Measurements from ENCODE around the gene TULP1.
"Not testable (repeated sequence)": the region's sequence is repeated elsewhere in the genome, so short reads cannot be mapped to it uniquely, and the experiment has no call there.

The TULP1 gene

GRCh38 chr6:35519313-35520015 is 6.8 kb upstream of the TULP1 start:
- DNase-seq, result no peak

- no peak for DNase-seq
These were observed 6.0 kb upstream of the TULP1 start for GRCh38 chr6:35518566-35519312.

- not testable (repeated sequence) for DNase-seq
These were observed 5.3 kb upstream of the TULP1 start for GRCh38 chr6:35517978-35518377.

- no peak for DNase-seq
These were observed 4.0 kb upstream of the TULP1 start for GRCh38 chr6:35516712-35517111.

GRCh38 chr6:35515939-35516338 is 3.2 kb upstream of the TULP1 start:
- DNase-seq, result not testable (repeated sequence)

- no peak for DNase-seq
These were observed 1.9 kb upstream of the TULP1 start for GRCh38 chr6:35514587-35514986.

- no peak for DNase-seq
These were observed 690 bp downstream of the TULP1 start for GRCh38 chr6:35512006-35512405.

GRCh38 chr6:35511562-35511941 is 1.1 kb downstream of the TULP1 start:
- DNase-seq, result no peak

- DNase-seq, result no peak
These were observed 1.7 kb downstream of the TULP1 start for GRCh38 chr6:35510916-35511561.

- no peak for DNase-seq
These were observed 4.2 kb downstream of the TULP1 start for GRCh38 chr6:35508542-35508941.

GRCh38 chr6:35508027-35508426 is 4.7 kb downstream of the TULP1 start:
- DNase-seq, result no peak

- DNase-seq, result no peak
These were observed 5.5 kb downstream of the TULP1 start for GRCh38 chr6:35507221-35507620.

GRCh38 chr6:35506536-35506935 is 6.2 kb downstream of the TULP1 start:
- no peak for DNase-seq

- DNase-seq, result no peak
These were observed 6.7 kb downstream of the TULP1 start for GRCh38 chr6:35505999-35506412.

GRCh38 chr6:35503534-35503933 is 9.2 kb downstream of the TULP1 start:
- DNase-seq, result no peak

- DNase-seq, result no peak
These were observed 10.9 kb downstream of the TULP1 start for GRCh38 chr6:35501784-35502183.

GRCh38 chr6:35500782-35501181 is 11.9 kb downstream of the TULP1 start:
- no peak for DNase-seq

- no peak for DNase-seq
These were observed 13.3 kb downstream of the TULP1 start for GRCh38 chr6:35499372-35499771.

GRCh38 chr6:35498422-35499067 is 14.2 kb downstream of the TULP1 start:
- no peak for DNase-seq

- DNase-seq, result no peak
These were observed 14.9 kb downstream of the TULP1 start for GRCh38 chr6:35497571-35498421.

- no peak for DNase-seq
These were observed 15.7 kb downstream of the TULP1 start, which contains the start of gene TEAD3 for GRCh38 chr6:35496841-35497570. TEAD3 (minus strand) TSS chr6:35497079.

Measured in NCI-H1436 treated with DMSO at 0.1 percent for 48 hours (cell line).